GM12874 (cell line): ENCODE measurements around the gene UTF1.

Experiments used
- TF ChIP-seq, protein P1 (sequence below): IDR thresholded peaks from 2 replicates; pipeline ENCODE4 v1.5.1; 2011; ENCODE audit warnings: low read depth, mild to moderate bottlenecking, control low read depth, low read length, moderate library complexity; ENCODE audit not compliant: insufficient read depth

The UTF1 gene

DNA sequence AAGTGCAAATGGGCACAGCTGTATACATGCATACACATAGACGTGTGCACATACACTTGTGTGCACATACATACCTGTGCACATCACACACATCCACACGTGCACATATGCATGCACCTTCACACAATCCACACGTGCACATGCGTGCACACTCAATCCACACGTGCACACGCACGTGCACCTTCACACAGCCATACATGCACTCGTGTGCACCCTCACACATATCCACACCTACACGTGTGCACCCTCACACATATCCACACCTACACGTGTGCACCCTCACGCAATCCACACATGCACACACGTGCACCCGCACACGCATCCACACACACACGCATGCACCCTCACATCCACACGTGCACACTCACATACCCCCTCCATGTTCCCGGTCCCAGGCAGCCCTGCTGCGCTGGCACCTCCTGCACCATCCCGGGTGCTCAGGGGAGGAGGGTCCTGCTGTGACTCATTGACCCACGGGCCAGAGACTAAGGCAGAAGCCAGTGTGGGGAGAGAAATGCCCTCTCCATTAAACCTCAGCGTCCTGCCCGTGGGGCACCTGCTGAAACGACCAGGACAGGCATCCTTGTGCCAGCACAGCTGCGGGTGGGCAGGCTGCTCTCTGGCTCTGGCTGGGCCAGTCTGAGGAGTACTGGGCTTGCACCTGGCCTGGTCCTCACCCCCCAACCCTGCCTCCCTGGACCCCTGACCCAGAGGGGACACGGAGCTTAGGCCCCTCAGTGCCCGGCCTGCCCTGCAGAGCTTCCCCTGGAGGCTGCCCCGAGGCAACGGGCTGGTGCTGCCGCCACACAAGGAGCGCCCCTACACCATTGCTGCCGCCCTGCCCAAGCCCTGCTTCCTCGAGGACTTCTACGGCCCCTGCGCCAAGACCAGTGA is 17.8 kb upstream of the UTF1 start:
- TF ChIP-seq, protein P1, sequence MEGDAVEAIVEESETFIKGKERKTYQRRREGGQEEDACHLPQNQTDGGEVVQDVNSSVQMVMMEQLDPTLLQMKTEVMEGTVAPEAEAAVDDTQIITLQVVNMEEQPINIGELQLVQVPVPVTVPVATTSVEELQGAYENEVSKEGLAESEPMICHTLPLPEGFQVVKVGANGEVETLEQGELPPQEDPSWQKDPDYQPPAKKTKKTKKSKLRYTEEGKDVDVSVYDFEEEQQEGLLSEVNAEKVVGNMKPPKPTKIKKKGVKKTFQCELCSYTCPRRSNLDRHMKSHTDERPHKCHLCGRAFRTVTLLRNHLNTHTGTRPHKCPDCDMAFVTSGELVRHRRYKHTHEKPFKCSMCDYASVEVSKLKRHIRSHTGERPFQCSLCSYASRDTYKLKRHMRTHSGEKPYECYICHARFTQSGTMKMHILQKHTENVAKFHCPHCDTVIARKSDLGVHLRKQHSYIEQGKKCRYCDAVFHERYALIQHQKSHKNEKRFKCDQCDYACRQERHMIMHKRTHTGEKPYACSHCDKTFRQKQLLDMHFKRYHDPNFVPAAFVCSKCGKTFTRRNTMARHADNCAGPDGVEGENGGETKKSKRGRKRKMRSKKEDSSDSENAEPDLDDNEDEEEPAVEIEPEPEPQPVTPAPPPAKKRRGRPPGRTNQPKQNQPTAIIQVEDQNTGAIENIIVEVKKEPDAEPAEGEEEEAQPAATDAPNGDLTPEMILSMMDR, result no peak

DNA sequence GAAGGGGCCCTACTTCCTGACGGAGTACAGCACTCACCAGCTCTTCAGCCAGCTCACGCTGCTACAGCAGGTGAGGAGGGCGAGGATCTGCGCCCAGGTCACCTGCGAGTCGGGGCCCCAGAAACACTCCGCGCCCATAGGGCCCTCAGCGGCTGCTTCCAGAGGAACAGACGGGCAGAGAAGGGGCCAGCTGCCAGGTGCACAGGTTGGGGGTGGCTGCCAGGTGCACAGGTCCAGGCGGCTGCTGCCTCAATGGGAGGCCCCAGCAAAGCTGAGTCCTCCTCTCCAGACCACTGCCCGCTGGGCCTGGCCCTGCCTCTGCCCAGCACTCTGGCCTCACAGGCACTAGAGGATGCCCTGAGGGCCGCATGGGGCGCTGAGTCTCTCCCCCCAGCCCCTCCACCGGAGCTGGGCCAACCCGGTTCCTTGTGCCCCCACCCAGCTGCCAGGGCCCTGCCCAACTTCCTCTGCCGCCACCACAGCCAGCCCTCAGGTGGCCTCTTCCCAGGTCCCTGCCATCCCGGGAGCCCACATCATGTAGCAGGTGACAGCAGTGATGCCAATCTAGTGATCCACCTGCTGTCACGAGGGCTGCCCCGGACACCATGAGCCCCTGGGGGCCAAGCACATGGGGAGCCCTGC is 17.0 kb upstream of the UTF1 start:
- TF ChIP-seq, protein P1, result no peak

DNA sequence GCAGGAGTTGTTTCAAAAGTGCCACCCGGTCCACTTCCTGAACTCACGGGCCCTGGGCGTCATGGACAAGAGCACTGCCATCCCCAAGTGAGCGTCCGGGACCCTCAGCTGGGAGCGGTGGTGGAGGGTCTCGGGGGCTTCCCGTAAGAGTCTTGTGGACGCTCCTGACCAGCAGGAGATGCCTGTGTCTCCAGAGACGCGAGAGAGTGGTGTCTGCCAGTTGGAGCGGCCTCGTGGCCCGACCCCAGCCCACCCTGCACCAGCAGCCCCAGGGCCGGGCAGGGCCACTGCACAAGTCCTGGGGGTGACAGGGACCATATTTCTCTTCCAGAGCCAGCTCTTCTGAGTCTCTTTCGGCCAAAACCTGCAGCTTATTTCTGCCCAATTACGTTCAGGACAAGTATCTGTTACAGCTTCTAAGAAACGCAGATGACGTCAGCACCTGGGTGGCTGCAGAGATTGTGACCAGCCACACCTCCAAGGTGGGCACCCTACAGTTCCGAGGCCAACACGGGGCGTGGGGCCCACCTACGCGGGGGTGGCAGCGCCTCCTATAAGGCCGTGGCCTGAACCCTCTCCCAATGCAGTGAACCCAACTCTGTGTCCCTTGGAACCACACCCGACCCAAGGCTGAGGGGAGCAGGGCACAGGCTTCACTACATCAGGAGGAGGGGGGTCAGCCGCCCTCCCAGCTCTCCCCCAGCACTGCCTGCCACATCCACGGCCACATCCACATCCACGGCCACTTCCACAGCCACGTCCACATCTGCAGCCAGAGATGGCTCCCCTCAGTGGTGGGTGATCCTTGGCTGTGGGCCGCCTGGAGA is 16.2 kb upstream of the UTF1 start:
- TF ChIP-seq, protein P1, result no peak

GRCh38 chr10:133214468-133215410 is 15.3 kb upstream of the UTF1 start:
- TF ChIP-seq, protein P1, result no peak

- TF ChIP-seq, protein P1, result no peak
These were observed 14.4 kb upstream of the UTF1 start for GRCh38 chr10:133215586-133215985.

GRCh38 chr10:133216776-133217175 is 13.2 kb upstream of the UTF1 start:
- TF ChIP-seq, protein P1, result no peak
